Chondrocyte (in vitro differentiated cells): Measurements from ENCODE around the gene DAG1. TPM values are rescaled to one million over a fixed set of nuclear protein-coding genes. Genes with fewer than 3 reads are reported as not detected.

Source experiments
- DNase-seq: peaks from one replicate; pipeline ENCODE4 v3.0.0; 2021; ENCODE audit warnings: mixed read lengths, low spot score
- H3K27ac Mint-ChIP-seq: one replicate; pipeline ENCODE4 v1.8.0; 2021; ENCODE audit warnings: mild to moderate bottlenecking, moderate library complexity, mixed read lengths; ENCODE audit not compliant: unreplicated experiment
- H3K27me3 Mint-ChIP-seq: 2 replicates; pipeline ENCODE4 v1.8.0; 2021; ENCODE audit warnings: low read depth, mixed read lengths
- H3K36me3 Mint-ChIP-seq: 2 replicates; pipeline ENCODE4 v1.8.0; 2021; ENCODE audit warnings: low read depth, mixed read lengths
- H3K4me1 Mint-ChIP-seq: 2 replicates; pipeline ENCODE4 v1.8.0; 2021; ENCODE audit warnings: low read depth, mild to moderate bottlenecking, mixed read lengths
- H3K4me3 Mint-ChIP-seq: one replicate; pipeline ENCODE4 v1.8.0; 2021; ENCODE audit warnings: mild to moderate bottlenecking, moderate library complexity, mixed read lengths; ENCODE audit not compliant: unreplicated experiment
- H3K9me3 Mint-ChIP-seq: 2 replicates; pipeline ENCODE4 v1.8.0; 2021; ENCODE audit warnings: low read depth, mixed read lengths
- CTCF ChIP-seq: fragments of 200-600 bp; sonication (generic); IDR thresholded peaks from 2 replicates; pipeline ENCODE4 v1.5.0; 2021; ENCODE audit warnings: antibody characterized with exemption, mild to moderate bottlenecking, moderate library complexity
- total RNA-seq: library from RNA; stranded (reverse); gene quantifications from 3 replicates; pipeline ENCODE4 v1.2.1, GENCODE V29; 2021

DAG1 gene
- total RNA-seq, 1 donor from 2014 or later: 156 TPM

- H3K36me3 Mint-ChIP-seq: peaks cover 18% of the 10 kb centered on the region
- no peak overlapping the region for H3K27ac Mint-ChIP-seq
These were observed 60.2 kb downstream of the DAG1 start for GRCh38 chr3:49530231-49530630.

GRCh38 chr3:49530701-49531100 lies 60.6 kb downstream of the DAG1 start:
- Mint-ChIP-seq H3K9me3 (no peaks in the 10 kb centered on the region), H3K4me1 (no peaks in the 10 kb centered on the region), H3K27me3 (no peaks in the 10 kb centered on the region), H3K36me3 (peaks cover 18% of the 10 kb centered on the region), H3K27ac (no peak overlapping the region), H3K4me3 (no peak overlapping the region)
- TF ChIP-seq CTCF: no peak
- no peak for DNase-seq

More at GRCh38 chr3:49530231-49530630, 60.2 kb downstream of the DAG1 start:
- no peak for DNase-seq
- Mint-ChIP-seq H3K4me1 (no peaks in the 10 kb centered on the region), H3K9me3 (no peaks in the 10 kb centered on the region), H3K27me3 (no peaks in the 10 kb centered on the region), H3K4me3 (no peak overlapping the region)
- no peak for TF ChIP-seq CTCF

GRCh38 chr3:49531218-49531617 lies 61.2 kb downstream of the DAG1 start:
- Mint-ChIP-seq H3K4me3 (no peak overlapping the region), H3K4me1 (no peaks in the 10 kb centered on the region), H3K36me3 (peaks cover 18% of the 10 kb centered on the region), H3K9me3 (no peaks in the 10 kb centered on the region), H3K27ac (no peak overlapping the region), H3K27me3 (no peaks in the 10 kb centered on the region)
- no peak for DNase-seq
- no peak for TF ChIP-seq CTCF

GRCh38 chr3:49531715-49532114 lies 61.6 kb downstream of the DAG1 start:
- Mint-ChIP-seq H3K36me3 (peaks cover 18% of the 10 kb centered on the region), H3K4me3 (no peak overlapping the region), H3K27ac (no peak overlapping the region), H3K4me1 (no peaks in the 10 kb centered on the region), H3K27me3 (no peaks in the 10 kb centered on the region), H3K9me3 (no peaks in the 10 kb centered on the region)
- TF ChIP-seq CTCF: no peak
- DNase-seq: no peak

- H3K4me1 Mint-ChIP-seq: no peaks in the 10 kb centered on the region
- peaks cover 18% of the 10 kb centered on the region for H3K36me3 Mint-ChIP-seq
- no peaks in the 10 kb centered on the region for H3K27me3 Mint-ChIP-seq
- H3K27ac Mint-ChIP-seq: no peak overlapping the region
- no peak for DNase-seq
- H3K9me3 Mint-ChIP-seq: no peaks in the 10 kb centered on the region
- H3K4me3 Mint-ChIP-seq: no peak overlapping the region
- no peak for TF ChIP-seq CTCF
These were observed 63.0 kb downstream of the DAG1 start for GRCh38 chr3:49533031-49533430.
